ENCODE results near the gene AMMECR1. TPM values are rescaled to one million over a fixed set of nuclear protein-coding genes. Genes with fewer than 3 reads are reported as not detected.

The AMMECR1 gene
- polyA plus RNA-seq, 1 donor from 2014 or later, result 3.7 TPM

DNA sequence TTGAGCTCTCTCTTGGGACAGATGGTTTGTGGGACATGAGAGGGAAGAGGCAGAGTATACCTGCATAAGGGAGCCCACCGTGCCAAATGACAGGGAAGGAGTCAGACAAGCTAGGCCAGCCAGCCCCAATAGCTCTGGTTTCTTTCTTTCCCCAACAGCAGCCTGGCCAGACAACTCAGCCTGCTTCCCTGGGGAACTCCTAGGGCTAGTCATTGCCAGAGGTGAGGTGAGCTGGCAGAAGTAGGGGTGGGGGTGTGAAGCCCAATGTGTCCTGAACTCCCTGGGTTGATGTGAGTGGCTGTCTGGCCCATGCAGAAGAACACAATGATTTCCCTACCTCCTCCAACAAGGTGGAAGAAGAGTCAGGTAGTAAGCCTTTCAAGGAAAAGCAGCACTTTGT is 135.5 kb downstream of the AMMECR1 start:
- Histone ChIP-seq H3K4me2 (ENCODE audit: low read length) (no peak overlapping the region), H4K20me1 (ENCODE audit: insufficient read depth) (no peaks in the 10 kb centered on the region), H3K36me3 (ENCODE audit: insufficient read depth, low read length) (no peaks in the 10 kb centered on the region), H3K9ac (ENCODE audit: low read length) (no peak overlapping the region), H3K4me3 (ENCODE audit: low read length) (no peak overlapping the region), H3K9me3 (ENCODE audit: low read length) (no peaks in the 10 kb centered on the region), H3K79me2 (replicated peaks; ENCODE audit: insufficient read depth, low read length) (no peaks in the 10 kb centered on the region), H3K9me2 (ENCODE audit: insufficient read depth, low read length) (no peaks in the 10 kb centered on the region), H3K27me3 (ENCODE audit: insufficient read depth, low read depth, low read length) (no peaks in the 10 kb centered on the region), H3F3A (ENCODE audit: insufficient read depth, low read length, poor library complexity, severe bottlenecking) (no peaks in the 10 kb centered on the region), H3K27ac (ENCODE audit: low read length) (no peak overlapping the region), H2AFZ (ENCODE audit: low read depth, low read length) (no peak overlapping the region)
- TF ChIP-seq TAF1 (IDR thresholded peaks at IDR 0.05; ENCODE audit: low read depth) (no peak), EZH2 (IDR thresholded peaks at IDR 0.05; ENCODE audit: borderline replicate concordance, insufficient read depth, low read length, poor library complexity, severe bottlenecking) (no peak)
- TF ChIP-seq, protein P1, sequence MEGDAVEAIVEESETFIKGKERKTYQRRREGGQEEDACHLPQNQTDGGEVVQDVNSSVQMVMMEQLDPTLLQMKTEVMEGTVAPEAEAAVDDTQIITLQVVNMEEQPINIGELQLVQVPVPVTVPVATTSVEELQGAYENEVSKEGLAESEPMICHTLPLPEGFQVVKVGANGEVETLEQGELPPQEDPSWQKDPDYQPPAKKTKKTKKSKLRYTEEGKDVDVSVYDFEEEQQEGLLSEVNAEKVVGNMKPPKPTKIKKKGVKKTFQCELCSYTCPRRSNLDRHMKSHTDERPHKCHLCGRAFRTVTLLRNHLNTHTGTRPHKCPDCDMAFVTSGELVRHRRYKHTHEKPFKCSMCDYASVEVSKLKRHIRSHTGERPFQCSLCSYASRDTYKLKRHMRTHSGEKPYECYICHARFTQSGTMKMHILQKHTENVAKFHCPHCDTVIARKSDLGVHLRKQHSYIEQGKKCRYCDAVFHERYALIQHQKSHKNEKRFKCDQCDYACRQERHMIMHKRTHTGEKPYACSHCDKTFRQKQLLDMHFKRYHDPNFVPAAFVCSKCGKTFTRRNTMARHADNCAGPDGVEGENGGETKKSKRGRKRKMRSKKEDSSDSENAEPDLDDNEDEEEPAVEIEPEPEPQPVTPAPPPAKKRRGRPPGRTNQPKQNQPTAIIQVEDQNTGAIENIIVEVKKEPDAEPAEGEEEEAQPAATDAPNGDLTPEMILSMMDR (IDR thresholded peaks at IDR 0.05; ENCODE audit: poor library complexity, severe bottlenecking), result no peak
- TF ChIP-seq, protein P2, sequence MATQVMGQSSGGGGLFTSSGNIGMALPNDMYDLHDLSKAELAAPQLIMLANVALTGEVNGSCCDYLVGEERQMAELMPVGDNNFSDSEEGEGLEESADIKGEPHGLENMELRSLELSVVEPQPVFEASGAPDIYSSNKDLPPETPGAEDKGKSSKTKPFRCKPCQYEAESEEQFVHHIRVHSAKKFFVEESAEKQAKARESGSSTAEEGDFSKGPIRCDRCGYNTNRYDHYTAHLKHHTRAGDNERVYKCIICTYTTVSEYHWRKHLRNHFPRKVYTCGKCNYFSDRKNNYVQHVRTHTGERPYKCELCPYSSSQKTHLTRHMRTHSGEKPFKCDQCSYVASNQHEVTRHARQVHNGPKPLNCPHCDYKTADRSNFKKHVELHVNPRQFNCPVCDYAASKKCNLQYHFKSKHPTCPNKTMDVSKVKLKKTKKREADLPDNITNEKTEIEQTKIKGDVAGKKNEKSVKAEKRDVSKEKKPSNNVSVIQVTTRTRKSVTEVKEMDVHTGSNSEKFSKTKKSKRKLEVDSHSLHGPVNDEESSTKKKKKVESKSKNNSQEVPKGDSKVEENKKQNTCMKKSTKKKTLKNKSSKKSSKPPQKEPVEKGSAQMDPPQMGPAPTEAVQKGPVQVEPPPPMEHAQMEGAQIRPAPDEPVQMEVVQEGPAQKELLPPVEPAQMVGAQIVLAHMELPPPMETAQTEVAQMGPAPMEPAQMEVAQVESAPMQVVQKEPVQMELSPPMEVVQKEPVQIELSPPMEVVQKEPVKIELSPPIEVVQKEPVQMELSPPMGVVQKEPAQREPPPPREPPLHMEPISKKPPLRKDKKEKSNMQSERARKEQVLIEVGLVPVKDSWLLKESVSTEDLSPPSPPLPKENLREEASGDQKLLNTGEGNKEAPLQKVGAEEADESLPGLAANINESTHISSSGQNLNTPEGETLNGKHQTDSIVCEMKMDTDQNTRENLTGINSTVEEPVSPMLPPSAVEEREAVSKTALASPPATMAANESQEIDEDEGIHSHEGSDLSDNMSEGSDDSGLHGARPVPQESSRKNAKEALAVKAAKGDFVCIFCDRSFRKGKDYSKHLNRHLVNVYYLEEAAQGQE (IDR thresholded peaks at IDR 0.05; ENCODE audit: borderline replicate concordance), result no peak

DNA sequence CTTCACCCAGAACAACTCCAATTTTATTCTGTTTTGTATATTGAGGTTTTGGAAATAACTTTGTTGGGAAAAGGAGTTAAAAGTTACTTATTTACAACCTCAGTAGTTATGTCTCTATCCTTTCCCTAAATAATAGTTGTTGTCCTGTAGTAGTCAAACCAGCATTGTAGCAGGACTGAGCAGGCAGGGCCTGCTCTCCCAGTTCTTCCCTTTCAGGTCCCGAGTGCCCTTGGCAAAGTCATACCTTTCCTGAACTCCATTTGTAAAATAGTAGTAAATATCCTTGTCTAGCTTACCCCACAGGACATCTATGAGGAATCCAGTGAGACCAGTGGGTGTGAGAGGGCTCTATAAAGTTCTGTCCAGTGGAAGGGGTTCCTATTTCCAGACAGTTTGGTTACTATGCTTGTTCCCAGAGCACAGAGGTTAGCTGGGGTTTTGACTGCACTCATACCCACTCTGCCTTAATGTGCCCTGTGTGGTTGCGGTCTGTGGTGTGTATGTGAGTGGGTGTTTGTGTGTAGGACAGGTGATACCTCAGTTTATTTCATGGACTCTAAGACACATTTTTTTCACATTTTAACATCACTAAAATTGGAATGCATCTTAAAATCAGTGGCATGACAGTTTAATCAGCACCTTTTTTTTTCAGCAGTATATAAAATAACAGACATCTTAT is 136.3 kb downstream of the AMMECR1 start:
- no peaks in the 10 kb centered on the region for H3K79me2 ChIP-seq (replicated peaks; ENCODE audit: insufficient read depth, low read length)
- H3K9me2 ChIP-seq (ENCODE audit: insufficient read depth, low read length), result no peaks in the 10 kb centered on the region
- no peaks in the 10 kb centered on the region for H4K20me1 ChIP-seq (ENCODE audit: insufficient read depth)
- no peak overlapping the region for H3K9ac ChIP-seq (ENCODE audit: low read length)
- H2AFZ ChIP-seq (ENCODE audit: low read depth, low read length), result no peak overlapping the region
- H3K4me3 ChIP-seq (ENCODE audit: low read length), result no peak overlapping the region
- no peaks in the 10 kb centered on the region for H3K36me3 ChIP-seq (ENCODE audit: insufficient read depth, low read length)
- no peak for TF ChIP-seq MXI1 (conservative IDR thresholded peaks at IDR 0.05; ENCODE audit: poor library complexity, severe bottlenecking)
- no peak for TF ChIP-seq POLR2AphosphoS5 (IDR thresholded peaks at IDR 0.05)
- TF ChIP-seq, protein P1 (IDR thresholded peaks at IDR 0.05; ENCODE audit: poor library complexity, severe bottlenecking), result no peak
- TF ChIP-seq, protein P2 (IDR thresholded peaks at IDR 0.05; ENCODE audit: borderline replicate concordance), result no peak
- no peak for TF ChIP-seq TAF1 (IDR thresholded peaks at IDR 0.05; ENCODE audit: low read depth)
- no peak for TF ChIP-seq EP300 (conservative IDR thresholded peaks at IDR 0.05; ENCODE audit: poor library complexity, severe bottlenecking)
- no peak for TF ChIP-seq RAD21 (conservative IDR thresholded peaks at IDR 0.05)
- TF ChIP-seq EZH2 (IDR thresholded peaks at IDR 0.05; ENCODE audit: borderline replicate concordance, insufficient read depth, low read length, poor library complexity, severe bottlenecking), result no peak
- no peak for TF ChIP-seq SMC3 (conservative IDR thresholded peaks at IDR 0.05; ENCODE audit: poor library complexity)
- no peak overlapping the region for H3K27ac ChIP-seq (ENCODE audit: low read length)
- H3F3A ChIP-seq (ENCODE audit: insufficient read depth, low read length, poor library complexity, severe bottlenecking), result no peaks in the 10 kb centered on the region
- H3K27me3 ChIP-seq (ENCODE audit: insufficient read depth, low read depth, low read length), result no peaks in the 10 kb centered on the region
- H3K9me3 ChIP-seq (ENCODE audit: low read length), result no peaks in the 10 kb centered on the region
- H3K4me2 ChIP-seq (ENCODE audit: low read length), result no peak overlapping the region

Data from neural cell (in vitro differentiated cells).